ENCODE results near the gene DCAF10.

DNA sequence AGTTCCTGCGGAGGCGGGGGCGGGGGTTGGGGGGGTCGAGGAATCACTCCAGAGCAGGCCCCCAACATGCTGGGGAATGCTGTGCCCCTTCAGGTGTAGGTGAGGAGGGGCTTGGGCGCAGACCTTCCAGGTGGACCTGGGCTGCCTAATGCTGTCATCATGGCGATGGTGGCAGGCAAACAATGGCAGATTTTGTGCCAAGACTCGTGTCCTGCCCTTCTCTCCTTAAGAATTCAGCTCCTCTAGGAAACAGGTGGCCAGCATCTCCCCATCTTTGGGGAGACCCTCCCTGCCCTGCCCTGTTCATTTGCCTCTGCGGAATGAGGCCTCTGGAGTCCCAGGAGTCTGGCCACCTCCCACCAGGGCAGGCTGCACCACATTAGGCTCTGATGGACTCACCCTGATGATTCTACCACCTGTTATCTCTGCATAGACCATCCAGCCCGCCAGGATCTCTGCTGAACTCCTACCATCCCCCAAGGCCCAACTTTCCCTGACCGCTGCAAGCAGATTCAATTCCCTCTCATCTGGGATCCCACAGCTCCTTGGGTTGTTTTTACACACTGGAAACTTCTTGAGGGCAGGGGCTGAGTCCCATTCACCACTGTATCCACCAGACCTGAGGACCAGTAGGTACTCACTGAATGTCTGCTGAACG, 114.2 kb downstream of the DCAF10 start:
- no peak for TF ChIP-seq POLR2A (IDR thresholded peaks at IDR 0.05)
- TF ChIP-seq, protein P1, sequence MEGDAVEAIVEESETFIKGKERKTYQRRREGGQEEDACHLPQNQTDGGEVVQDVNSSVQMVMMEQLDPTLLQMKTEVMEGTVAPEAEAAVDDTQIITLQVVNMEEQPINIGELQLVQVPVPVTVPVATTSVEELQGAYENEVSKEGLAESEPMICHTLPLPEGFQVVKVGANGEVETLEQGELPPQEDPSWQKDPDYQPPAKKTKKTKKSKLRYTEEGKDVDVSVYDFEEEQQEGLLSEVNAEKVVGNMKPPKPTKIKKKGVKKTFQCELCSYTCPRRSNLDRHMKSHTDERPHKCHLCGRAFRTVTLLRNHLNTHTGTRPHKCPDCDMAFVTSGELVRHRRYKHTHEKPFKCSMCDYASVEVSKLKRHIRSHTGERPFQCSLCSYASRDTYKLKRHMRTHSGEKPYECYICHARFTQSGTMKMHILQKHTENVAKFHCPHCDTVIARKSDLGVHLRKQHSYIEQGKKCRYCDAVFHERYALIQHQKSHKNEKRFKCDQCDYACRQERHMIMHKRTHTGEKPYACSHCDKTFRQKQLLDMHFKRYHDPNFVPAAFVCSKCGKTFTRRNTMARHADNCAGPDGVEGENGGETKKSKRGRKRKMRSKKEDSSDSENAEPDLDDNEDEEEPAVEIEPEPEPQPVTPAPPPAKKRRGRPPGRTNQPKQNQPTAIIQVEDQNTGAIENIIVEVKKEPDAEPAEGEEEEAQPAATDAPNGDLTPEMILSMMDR (IDR thresholded peaks at IDR 0.05) = no peak

Measured in vagina (tissue), 2 donors.